HG03097 (cell line): ENCODE results near the gene FNDC4.

Experiments
- ATAC-seq: cut with Tn5 transposase; IDR thresholded peaks from one replicate; pipeline ENCODE4 v1.9.1; 2021; ENCODE audit not compliant: unreplicated experiment, low FRiP score

FNDC4 gene

DNA sequence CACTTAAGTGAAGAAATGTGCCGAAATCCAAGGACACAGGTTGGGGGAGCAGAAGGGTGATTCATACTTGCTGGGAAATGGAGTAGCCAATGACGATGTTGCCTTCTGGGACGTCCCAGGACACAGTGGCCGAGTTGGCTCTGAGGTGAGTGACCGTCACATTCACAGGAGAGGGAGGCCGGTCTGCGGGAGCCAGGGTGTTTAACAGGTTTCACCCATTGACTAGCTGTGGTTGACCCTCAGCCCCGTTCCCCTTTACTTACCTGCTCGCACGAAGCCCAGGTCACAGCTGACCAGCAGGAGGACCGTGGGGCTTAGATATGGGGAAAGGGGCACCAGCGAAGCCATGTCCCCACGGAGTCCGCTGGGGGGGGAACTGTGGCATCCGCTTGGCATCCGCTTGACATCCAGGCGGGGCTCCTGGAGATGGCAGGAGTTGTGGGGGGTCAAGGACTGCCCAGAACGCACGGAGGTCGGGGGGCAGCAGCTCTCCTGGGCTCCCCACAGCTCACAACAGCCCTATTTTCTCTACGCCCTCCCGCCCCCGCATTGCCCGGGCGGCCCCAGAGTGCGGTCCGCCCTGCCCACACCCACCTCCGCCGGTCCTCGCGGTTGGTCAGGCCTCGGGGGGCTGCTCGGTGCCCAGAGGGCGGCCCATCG, 586 bp downstream of the FNDC4 start:
- ATAC-seq, result no peak

DNA sequence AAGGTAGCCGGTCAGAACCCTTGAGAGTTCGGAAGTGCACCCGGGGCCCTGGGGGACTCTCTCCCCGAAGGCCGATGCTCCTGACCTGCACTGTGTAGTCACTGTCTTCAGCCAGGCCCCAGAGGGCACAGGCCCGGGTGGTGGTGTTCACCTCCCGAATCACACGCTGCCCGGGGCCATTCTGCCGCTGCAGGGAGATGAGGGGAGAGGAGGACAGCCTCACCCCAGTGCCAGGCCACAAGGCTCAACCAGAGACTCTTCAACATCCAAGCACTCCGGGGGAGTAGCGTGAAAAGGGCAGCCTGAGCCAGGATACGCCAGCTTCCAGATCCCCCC, 1.1 kb downstream of the FNDC4 start:
- ATAC-seq, result no peak

DNA sequence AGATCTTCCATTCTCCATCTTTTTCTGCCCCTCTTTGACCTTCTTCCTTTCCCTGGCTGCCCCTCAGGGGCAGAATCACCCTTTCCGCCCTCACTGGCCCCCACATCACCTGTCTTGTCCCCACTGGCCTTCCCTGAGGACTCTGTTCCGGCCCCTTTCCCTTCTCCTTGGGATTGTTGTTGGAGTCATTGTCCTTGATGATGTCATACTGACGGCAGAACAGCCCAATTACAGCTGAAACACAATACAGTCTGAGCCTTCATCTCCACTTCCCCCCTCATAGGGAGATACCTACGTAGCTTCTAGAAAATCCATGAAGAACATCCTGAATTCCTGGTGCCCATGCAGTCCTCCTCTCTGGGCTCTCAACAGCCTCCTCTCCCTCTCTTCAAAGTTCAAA, 2.4 kb downstream of the FNDC4 start:
- ATAC-seq, result no peak

DNA sequence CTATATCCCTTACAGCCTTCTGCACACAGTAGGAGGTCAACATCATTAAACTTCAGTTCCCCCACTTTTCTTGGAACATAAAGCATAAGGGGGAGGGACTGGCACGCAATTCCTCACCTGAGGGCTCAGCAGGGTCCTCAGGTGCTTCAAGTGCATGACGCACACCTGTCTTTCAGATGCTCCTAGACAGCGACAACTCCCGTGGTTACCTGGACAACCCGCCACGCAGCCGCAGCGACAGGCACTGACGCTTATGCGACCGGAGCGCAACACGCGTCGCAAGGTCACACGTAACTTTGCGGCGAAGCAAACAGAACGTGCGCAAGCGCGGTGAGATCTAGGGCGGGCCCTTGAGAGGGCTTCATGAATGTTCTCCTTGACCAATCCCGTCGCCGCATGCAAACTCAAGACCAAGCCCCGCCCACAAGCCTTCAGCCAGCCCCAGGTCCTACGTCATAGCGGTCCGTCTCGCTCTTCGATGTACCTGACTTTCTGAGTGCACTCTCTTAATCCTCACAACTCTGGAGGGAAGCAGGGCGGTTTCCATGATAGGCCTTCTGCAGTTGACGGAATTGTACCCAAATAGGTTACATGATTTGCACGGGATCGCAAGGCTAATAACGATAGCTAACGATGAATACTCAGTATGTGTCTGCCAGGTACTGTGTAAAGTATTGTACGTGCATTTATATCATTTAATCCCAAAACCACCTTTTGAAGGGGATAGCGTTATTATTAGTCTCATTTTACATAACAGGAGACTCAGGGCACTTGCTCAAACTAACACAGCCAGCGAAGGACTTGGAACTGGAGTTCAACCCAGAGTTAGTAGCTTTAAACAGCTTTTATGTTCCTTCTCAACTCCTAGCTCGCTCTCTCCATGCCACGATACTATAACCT, 5.3 kb downstream of the FNDC4 start, which contains the start of gene IFT172:
TSS of gene IFT172 (minus strand) at position 246 of the 900 bp plus-strand sequence. CDS start at position 156, 90 bp downstream.
- peak; percentile 93 for ATAC-seq

DNA sequence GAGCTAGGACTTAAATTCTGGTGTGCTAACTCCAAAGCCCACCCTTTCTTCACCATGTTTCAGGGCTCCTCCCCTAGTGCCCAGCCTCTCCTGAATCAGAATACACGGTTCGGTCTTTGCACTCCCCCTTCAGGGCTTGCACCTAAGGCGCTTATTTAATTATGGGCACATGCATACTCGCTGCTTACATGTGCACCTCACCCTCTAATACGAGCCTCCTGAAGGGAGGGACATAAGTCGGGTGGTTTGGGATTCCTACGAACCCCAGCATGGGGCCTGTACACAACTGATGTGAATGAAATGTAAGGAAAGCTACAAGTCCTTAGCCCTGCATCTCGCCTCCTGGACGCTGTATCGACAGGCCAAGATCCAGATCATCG, 5.9 kb downstream of the FNDC4 start:
- peak; percentile 15 for ATAC-seq

DNA sequence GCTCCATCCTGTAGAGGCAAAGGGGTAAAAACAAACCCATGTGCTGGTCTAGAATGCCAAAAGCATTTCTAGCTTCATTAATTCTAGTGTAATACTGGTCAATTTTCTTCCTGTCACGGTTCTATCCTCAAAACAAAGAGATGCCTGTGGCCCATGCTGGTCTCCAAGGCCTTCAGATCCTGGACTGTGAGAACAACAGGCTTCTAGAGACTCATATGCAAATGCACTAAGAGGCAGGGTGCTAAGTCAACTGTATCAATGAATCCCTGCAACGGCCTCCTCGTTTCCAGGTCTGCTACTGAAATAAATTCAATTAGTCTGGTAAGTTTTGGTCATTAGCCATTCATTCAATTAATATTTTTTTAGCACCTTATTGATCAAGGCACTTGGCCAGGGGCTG, 9.5 kb downstream of the FNDC4 start:
- no peak for ATAC-seq

DNA sequence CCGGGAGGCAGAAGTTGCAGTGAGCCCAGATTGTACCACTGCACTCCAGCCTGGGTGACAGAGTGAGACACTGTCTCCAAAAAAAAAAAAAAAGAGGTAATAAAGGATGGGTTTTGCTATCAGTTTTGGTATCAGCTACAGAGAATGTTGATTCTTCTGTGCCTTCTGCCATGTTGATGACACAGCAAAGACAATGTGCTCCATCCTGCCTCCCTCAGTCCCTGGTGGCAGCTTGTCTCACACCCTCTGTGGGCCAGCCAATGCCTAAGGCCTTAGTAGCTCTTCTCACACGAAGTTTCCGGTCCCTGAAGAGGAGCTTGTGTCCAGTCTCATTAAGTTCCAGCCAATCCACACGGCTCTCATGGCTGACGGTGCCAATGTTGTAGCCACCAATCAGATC, 23.0 kb downstream of the FNDC4 start:
- no peak for ATAC-seq

DNA sequence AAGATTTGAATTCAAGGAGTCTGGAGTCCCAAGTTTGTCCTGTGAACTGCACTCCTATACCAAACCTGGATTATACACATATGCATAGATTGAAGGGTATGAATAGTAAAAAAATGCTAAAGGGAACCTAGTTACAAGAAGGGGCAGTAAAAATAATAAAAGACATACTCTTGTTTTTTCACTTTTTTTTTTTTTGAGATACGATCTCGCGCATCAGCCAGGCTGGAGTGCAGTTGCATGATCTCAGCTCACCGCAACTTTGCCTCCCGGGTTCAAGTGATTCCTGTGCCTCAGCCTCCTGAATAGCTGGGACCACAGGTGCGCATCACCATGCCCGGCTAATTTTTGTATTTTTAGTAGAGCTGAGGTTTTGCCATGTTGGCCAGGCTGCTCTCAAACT, 30.6 kb downstream of the FNDC4 start:
- no peak for ATAC-seq

DNA sequence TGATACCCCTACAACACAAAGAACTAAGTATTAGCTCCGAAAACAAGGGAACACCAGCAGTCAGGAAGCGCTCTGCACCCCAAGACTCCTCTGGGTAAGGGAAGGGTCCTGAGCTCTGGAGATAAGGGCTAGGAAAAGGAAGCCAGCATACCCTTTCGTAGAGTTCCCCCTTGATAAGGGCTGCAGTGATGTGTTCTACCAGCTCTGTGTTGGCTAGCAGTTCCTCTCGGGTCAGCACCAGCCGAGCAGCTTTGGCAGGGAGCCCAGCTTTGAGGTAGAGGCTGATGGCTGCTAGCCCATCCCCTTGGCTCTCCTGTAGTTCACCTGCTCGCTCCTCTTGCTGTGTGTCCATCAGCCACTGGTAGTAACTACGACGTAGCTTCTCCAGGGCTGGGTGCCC, 33.9 kb downstream of the FNDC4 start:
- no peak for ATAC-seq

DNA sequence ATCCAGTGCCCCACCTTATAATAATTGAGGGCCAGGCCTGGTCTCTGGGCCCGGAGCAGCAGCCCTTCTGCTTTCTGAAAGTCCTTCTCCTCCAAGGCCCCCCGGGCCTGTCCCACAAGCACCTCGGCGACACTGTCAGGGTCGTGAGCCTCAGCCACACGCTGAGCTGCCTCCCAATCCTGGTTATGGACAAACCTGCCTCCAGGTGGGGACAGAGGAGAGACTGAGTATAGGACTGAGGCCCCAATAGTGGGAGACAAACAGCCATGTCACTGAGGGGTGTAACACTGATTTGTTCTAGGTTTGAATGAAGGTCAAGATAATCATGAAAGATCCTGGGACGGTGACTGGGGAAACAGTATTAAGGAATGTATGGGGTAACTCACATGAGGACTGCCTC, 41.0 kb downstream of the FNDC4 start:
- ATAC-seq, result no peak

DNA sequence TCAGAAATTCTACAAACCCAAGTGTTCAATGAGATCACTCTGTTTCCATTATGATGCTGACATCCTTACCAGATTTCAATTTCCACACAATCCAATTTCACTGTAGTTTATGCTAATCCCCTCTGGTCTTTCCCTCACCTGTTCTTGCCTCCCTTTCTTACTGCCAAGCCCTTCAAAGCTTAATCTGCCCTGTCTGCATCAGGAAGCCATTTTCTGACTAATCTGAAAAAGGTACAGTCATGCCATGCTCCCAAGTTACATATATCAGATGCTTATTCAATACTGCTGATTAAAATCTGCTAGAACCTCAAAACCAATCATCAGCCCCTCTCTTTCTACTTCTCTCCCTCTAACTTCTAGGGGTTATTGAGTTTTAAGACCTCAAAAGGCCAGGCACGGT, 43.9 kb downstream of the FNDC4 start:
- ATAC-seq, result no peak

DNA sequence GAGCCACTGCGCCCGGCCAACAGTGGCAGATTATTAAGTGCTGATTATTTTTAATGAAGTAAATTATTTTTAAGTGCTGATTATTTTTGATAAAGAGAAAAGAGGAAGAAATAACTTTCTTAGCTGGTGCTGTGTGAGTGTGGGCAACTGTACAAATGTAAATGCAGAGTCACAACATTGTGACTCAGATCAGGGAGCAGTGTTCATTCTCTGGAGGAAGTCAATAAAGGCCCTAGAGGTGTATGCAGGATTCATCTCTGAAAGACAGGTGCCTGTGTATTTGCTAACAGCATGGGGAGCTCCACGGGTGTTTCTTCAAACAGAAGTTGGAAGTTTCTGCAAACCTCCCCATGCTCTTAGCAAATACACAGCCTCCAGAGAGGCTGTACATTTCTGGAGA, 46.6 kb downstream of the FNDC4 start:
- no peak for ATAC-seq

DNA sequence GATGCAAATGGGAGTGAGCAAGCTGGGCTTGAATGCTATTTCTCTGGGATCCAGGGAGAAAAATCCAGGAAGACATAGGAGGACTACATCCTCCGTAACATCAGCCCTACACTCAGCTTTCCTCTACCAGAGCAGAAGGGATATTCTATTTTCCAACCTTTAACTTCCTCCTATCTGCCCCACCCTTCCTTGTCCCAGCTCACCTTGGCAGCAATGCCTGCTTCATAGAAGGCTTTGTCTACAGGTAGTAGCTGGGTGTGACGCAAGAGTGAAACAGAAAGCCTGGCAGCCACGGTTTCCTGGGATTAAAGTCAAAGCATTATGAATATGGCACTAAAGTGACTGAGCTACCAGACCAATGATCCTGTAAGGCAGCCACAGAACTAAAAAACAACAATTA, 48.9 kb downstream of the FNDC4 start:
- ATAC-seq, result no peak

DNA sequence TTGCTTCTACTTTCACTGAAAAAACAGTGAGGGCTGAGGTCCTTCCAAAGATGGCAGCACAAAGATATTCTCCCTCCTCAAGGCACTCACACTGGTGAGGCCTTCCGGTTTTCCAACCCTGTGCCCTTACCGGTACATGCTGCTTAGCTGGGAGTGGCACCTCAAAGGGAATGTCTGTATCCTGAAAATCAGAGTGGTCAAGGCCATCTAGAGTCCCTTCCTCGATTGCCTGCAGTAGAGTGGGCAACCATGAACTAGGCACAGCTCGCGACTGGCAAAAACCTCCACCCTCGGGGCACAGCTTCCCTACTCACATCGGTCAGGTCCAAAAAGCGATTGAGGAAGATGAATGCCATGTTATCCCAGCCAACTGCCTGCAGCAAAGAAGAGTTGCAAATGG, 49.4 kb downstream of the FNDC4 start:
- ATAC-seq, result no peak

DNA sequence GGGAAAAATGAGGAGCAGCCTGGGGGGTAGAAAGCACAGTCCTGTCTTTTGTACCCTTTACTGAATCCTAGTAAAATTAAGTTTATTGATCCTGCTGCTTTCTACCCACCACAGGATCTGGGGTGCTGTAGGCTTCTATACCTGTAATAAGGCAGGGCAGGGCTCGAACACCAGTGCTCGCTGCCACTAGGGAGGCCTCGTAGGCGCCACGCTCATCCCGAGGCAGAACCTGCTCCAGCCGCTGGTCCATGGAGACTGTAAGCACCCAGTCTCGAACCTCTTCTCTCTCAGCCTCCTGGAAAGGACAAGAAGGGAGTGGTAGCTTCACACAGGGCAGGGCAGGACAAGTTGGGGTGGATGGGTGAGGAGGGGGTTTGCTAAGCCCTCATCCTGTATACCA, 49.8 kb downstream of the FNDC4 start:
- ATAC-seq, result no peak

DNA sequence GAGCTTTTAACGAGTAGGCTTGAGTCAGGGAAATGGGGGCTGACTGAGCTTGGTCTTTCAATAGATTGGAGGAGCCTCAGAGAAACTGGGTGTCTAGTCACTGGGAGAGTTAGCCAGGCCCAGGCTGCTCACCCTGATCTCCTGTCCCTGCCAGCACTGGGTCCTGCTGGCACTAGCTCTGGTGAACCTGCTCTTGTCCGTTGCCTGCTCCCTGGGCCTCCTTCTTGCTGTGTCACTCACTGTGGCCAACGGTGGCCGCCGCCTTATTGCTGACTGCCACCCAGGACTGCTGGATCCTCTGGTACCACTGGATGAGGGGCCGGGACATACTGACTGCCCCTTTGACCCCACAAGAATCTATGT, 52.1 kb downstream of the FNDC4 start:
- ATAC-seq, result no peak

DNA sequence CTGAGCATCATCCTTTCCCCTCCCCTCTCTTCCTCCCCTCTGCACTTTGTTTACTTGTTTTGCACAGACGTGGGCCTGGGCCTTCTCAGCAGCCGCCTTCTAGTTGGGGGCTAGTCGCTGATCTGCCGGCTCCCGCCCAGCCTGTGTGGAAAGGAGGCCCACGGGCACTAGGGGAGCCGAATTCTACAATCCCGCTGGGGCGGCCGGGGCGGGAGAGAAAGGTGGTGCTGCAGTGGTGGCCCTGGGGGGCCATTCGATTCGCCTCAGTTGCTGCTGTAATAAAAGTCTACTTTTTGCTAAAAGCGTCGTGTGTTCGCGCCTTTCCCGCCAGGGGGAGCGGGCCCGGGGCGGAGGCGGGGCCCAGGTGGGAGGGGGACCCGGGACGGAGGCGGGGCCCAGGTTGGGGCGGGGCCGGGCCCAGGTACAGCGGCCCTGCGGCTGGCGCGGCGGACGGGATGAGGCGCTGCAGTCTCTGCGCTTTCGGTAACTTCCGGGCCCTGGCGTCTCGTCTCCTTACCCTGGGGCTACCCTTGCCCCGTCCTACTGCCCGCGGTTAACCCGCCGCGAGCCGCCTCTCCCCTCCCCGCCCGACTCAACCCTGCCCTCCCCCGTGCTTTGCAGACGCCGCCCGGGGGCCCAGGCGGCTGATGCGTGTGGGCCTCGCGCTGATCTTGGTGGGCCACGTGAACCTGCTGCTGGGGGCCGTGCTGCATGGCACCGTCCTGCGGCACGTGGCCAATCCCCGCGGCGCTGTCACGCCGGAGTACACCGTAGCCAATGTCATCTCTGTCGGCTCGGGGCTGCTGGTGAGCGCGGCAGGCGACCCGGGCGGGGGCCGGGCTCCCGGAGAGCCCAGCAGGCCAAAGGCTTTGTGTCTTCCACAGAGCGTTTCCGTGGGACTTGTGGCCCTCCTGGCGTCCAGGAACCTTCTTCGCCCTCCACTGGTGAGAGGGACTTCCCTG, 52.8 kb downstream of the FNDC4 start, which contains the start of gene KRTCAP3:
TSS of gene KRTCAP3 (plus strand) at position 424 of the 962 bp plus-strand sequence. CDS start at position 456, 32 bp downstream.
- ATAC-seq, result no peak
